GM21619 (cell line): ENCODE measurements around the gene SZT2.
A peak's percentile ranks its signal among the peaks of the same experiment; 100 is the strongest.

Experiments
- ATAC-seq: cut with Tn5 transposase; IDR thresholded peaks from one replicate; pipeline ENCODE4 v1.9.1; 2021; ENCODE audit not compliant: unreplicated experiment

Gene SZT2

GRCh38 chr1:43389326-43390313 lies at the start of gene SZT2, which contains the start of gene MED8:
TSS of gene SZT2 (plus strand) at chr1:43389899. CDS start at chr1:43389969, 70 bp downstream.
TSS of gene MED8 (minus strand) at chr1:43389800. CDS start at chr1:43389764, 36 bp downstream.
- ATAC-seq: peak; percentile 83

- no peak for ATAC-seq
Observed at GRCh38 chr1:43340559-43340958, 49.1 kb upstream of the SZT2 start.

- ATAC-seq: no peak
Observed at GRCh38 chr1:43344267-43344850, 45.3 kb upstream of the SZT2 start.

- ATAC-seq: no peak
Observed at GRCh38 chr1:43345120-43345519, 44.6 kb upstream of the SZT2 start.

- no peak for ATAC-seq
Observed at GRCh38 chr1:43346636-43347035, 43.1 kb upstream of the SZT2 start.

GRCh38 chr1:43348343-43348808 lies 41.3 kb upstream of the SZT2 start:
- ATAC-seq: no peak

GRCh38 chr1:43348809-43349593 lies 40.7 kb upstream of the SZT2 start:
- ATAC-seq: no peak

- ATAC-seq: no peak
Observed at GRCh38 chr1:43349594-43350306, 39.9 kb upstream of the SZT2 start.

- ATAC-seq: no peak
Observed at GRCh38 chr1:43350976-43351375, 38.7 kb upstream of the SZT2 start.

- ATAC-seq: no peak
Observed at GRCh38 chr1:43351421-43352350, 38.0 kb upstream of the SZT2 start.

GRCh38 chr1:43352351-43352705 lies 37.4 kb upstream of the SZT2 start:
- ATAC-seq: no peak

GRCh38 chr1:43352881-43353280 lies 36.8 kb upstream of the SZT2 start:
- no peak for ATAC-seq

GRCh38 chr1:43354471-43354870 lies 35.2 kb upstream of the SZT2 start:
- ATAC-seq: no peak

GRCh38 chr1:43354936-43355335 lies 34.8 kb upstream of the SZT2 start:
- ATAC-seq: no peak

GRCh38 chr1:43357251-43357650 lies 32.4 kb upstream of the SZT2 start:
- ATAC-seq: no peak

- peak; percentile 27 for ATAC-seq
Observed at GRCh38 chr1:43358121-43358745, 31.5 kb upstream of the SZT2 start.

GRCh38 chr1:43358746-43359693 lies 30.7 kb upstream of the SZT2 start, which contains the start of gene CDC20:
TSS of gene CDC20 (plus strand) at chr1:43358981. CDS start at chr1:43359216, 235 bp downstream.
- ATAC-seq: peak; percentile 93

GRCh38 chr1:43359696-43360095 lies 30.0 kb upstream of the SZT2 start:
- ATAC-seq: no peak
